Stomach (tissue), 4 donors: Measurements from ENCODE around the gene HSPBP1.

Source experiments
- POLR2A ChIP-seq, 4 donors: fragments of 450-650 bp; IDR thresholded peaks; one replicate each; pipeline ENCODE4 v1.6.1; 2016; ENCODE audit warnings: antibody characterized with exemption in 4 of 4, control low read depth in 2 of 4, mild to moderate bottlenecking in 1 of 4, moderate library complexity in 1 of 4
- TF ChIP-seq, protein P1 (sequence below), 7 experiments: fragments of 450-650 bp in 4 of 7; fragments of 200-600 bp in 3 of 7; sonication (generic) in 3 of 7; IDR thresholded peaks; one replicate each; pipeline ENCODE4 v1.5.1; 2016 to 2019; ENCODE audit warnings: antibody characterized with exemption in 7 of 7, control low read depth in 2 of 7, mild to moderate bottlenecking in 1 of 7

DNA sequence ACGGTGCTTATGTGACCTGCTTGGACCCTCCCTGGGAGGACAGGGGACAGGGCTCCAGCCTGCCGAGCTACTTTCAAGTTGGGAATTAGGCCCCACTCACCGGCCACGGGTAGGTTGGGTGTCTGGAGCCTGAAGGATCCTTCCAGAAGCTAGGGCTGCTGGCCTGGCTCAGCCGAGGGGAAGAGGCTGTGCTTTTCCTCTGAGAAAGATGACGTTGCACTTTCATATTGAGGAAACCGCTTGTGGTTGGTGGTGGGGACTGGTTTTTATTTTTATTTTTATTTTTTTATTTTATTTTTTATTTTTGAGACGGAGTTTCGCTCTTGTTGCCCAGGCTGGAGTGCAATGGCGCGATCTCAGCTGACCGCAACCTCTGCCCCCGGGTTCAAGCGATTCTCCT is 45.3 kb upstream of the HSPBP1 start, which contains the start of gene TMEM150B:
- no peak for TF ChIP-seq POLR2A (IDR thresholded peaks at IDR 0.05)
- TF ChIP-seq, protein P1, sequence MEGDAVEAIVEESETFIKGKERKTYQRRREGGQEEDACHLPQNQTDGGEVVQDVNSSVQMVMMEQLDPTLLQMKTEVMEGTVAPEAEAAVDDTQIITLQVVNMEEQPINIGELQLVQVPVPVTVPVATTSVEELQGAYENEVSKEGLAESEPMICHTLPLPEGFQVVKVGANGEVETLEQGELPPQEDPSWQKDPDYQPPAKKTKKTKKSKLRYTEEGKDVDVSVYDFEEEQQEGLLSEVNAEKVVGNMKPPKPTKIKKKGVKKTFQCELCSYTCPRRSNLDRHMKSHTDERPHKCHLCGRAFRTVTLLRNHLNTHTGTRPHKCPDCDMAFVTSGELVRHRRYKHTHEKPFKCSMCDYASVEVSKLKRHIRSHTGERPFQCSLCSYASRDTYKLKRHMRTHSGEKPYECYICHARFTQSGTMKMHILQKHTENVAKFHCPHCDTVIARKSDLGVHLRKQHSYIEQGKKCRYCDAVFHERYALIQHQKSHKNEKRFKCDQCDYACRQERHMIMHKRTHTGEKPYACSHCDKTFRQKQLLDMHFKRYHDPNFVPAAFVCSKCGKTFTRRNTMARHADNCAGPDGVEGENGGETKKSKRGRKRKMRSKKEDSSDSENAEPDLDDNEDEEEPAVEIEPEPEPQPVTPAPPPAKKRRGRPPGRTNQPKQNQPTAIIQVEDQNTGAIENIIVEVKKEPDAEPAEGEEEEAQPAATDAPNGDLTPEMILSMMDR (IDR thresholded peaks at IDR 0.05) = no peak
